ENCODE results near the gene CTBP1.
"Not testable (repeated sequence)": the region's sequence is repeated elsewhere in the genome, so short reads cannot be mapped to it uniquely, and the experiment has no call there.

CTBP1 gene

DNA sequence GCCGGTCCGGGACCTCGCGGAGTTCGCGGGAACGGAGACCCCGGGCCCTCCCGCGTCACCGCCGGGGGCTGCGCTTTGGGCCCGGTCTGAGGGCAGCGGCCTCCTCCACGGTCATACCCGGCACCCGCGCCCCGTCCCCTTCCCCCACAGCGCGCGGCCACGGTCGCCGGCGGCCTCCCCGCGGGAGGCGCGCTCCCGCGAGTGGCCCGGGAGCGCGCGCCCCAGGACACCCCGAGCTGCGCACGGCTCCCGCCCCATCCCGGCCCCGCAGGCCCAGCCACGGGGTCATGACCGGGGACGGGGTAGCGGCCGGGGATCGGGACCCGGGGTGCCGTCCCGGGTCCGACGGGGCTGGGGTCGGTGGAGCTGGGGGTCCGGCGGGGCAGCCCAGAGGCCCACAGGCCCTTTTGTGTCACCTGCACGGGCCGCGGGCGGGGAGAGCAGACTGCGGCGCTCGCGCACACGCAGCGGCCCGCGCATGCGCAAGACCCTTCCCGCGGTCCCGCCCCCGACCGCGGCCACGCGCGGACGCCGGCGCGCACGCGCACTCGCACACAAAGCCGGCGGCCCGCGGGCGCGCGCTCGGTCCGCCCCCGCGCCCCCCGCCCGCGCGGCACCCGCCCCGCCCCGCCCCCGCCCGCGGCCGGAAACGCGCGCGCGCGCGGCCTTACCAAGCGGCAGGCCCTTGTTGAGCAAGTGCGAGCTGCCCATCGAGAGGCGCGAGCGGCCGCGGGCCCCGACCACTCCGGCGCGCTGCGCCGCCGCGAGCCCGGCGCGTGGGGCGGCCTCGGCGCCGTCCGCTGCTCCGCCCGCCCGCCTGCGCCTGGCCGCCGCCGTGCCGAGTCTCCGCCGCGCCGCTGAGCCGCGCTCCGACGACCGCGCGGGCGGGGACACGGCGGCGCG lies at the start of gene CTBP1:
Gene CTBP1 (minus strand): TSS at position 886 of the 903 bp plus-strand sequence. CDS start 7,799 bp downstream, outside the sequence.
- peak; percentile 44 for DNase-seq

DNA sequence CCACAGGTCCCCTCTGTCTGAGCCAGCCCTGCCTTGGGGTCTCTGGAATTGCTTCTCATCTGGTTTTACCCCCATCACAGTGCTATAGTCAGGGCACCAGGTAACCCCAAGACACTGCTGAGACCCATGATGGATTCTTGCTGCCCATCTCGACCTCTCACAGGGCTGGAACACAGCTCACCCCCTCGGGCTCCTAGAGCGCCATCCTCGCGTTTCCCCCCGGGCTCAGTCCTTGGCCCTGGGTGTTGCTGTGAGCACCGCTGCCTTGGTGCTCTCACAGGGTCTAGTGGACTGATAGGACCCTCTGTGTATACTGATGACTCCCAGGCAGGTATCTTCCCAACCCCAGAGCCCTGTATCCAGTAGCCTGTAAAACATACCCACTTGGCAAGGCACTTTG lies 49.5 kb upstream of the CTBP1 start:
- DNase-seq: no peak

GRCh38 chr4:1297456-1298325 lies 48.8 kb upstream of the CTBP1 start:
- DNase-seq: no peak

- no peak for DNase-seq
These were observed 48.1 kb upstream of the CTBP1 start for GRCh38 chr4:1297023-1297395.

DNA sequence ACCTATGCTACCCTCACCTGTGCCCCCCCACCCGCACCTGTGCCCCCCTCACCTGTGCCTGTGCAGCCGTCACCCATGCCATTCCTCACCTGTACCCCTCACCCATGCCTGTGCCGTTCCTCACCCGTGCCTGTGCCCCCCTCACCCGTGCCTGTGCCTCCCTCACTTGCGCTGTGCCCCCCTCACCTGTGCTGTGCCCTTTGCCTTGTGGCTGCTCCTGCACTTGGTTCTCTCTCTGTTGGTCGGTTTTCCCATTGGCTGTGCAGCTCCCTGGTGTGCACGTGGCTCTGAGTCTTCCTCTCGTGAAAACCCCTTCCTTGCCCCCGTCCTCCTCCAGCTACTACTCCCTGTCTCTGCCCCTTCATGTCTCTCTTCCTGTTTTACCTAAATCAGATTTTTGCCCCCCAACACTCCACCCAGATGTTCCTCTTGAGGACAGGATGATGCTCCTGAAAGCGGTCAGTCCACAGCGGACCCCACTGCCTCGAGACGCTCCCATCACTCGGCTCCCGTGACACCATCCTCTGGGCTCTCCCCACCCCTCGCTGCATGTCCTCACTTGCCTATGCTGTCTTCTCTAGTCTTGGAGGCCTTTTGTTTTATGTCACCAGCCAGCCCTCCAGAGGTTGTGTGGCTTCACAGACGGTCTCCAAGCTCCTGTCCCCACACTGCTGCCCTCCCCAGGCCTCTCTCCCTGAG lies 47.5 kb upstream of the CTBP1 start:
- no peak for DNase-seq

GRCh38 chr4:1295405-1296055 lies 46.6 kb upstream of the CTBP1 start:
- DNase-seq: no peak

GRCh38 chr4:1294891-1295290 lies 46.0 kb upstream of the CTBP1 start:
- no peak for DNase-seq

DNA sequence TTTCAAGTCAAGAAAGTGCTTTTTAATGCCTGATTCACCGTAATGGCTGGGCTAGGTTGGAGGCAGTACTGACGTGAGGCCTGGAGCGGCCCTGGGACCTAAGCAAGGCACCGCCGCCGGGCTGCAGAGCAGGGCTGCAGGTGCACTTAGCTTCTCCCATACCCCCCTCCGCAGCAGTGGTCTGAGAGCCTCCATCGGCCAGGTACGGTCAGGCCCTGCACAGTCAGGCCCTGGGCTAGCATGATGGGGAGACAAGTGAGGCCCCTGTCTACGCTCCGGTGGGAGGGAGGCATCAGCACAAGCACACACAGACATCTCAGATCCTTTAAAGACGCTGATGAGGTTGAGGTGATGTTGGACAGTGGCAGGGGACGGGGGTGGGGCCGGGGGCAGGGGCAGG lies 45.5 kb upstream of the CTBP1 start:
- DNase-seq: no peak

GRCh38 chr4:1293991-1294390 lies 45.1 kb upstream of the CTBP1 start:
- DNase-seq: no peak

DNA sequence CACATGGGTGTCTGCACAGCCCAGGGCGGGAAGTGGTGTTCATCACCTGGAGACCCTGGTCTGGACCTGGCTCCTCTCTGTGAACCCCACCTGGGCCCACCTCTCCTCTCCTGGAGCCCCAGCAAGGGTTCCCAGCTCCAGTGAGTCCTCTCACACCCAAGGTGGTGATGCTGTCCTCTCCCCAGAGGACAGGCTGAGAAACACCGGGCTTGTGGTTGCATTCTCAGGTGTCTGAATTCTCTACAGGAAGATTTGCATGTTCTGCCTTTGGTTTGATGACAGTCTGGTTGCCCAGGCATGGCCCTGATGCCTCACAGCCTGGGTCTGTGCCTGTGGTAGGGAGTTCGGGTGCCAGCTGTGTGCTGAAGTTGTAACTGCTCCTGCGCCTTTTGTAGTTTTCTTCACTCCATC lies 44.6 kb upstream of the CTBP1 start:
- DNase-seq: no peak

- not testable (repeated sequence) for DNase-seq
These were observed 43.7 kb upstream of the CTBP1 start for GRCh38 chr4:1292703-1293011.

DNA sequence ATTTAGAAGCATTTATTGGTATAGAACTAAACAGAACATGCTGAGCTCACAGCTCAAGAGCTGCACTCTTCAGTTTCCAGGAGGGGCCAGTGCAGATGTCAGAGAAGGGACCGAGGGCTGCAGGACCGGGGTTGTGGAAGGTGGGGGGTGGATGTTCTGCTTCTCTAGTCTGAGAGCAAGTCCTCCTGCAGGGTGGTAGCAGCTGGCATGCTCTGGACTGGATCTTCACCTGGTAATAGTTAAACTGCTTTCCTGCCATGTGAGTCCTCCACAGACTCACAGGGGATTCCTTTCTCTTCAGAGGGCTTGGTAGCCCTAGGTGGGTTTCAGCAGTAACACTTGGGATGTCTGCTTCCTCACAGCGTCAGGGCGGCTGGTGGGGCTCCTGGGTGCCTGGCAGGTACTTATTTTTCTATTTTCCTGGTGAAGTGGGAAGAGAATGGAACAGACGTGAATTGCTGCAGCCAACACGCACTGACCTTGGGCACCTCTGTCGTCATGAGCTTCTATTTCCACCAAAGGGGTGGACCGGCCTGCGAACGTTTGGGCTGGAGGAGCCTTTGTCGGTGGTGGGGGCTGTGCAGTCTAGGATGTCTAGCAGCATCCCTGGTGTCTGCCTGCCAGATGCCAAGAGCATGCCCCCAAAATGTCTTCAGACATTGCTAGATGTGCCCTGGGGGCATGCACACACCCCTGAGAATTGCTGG lies 43.2 kb upstream of the CTBP1 start:
- DNase-seq: no peak

GRCh38 chr4:1291091-1291490 lies 42.2 kb upstream of the CTBP1 start:
- no peak for DNase-seq

- no peak for DNase-seq
These were observed 41.4 kb upstream of the CTBP1 start for GRCh38 chr4:1290165-1290977.

DNA sequence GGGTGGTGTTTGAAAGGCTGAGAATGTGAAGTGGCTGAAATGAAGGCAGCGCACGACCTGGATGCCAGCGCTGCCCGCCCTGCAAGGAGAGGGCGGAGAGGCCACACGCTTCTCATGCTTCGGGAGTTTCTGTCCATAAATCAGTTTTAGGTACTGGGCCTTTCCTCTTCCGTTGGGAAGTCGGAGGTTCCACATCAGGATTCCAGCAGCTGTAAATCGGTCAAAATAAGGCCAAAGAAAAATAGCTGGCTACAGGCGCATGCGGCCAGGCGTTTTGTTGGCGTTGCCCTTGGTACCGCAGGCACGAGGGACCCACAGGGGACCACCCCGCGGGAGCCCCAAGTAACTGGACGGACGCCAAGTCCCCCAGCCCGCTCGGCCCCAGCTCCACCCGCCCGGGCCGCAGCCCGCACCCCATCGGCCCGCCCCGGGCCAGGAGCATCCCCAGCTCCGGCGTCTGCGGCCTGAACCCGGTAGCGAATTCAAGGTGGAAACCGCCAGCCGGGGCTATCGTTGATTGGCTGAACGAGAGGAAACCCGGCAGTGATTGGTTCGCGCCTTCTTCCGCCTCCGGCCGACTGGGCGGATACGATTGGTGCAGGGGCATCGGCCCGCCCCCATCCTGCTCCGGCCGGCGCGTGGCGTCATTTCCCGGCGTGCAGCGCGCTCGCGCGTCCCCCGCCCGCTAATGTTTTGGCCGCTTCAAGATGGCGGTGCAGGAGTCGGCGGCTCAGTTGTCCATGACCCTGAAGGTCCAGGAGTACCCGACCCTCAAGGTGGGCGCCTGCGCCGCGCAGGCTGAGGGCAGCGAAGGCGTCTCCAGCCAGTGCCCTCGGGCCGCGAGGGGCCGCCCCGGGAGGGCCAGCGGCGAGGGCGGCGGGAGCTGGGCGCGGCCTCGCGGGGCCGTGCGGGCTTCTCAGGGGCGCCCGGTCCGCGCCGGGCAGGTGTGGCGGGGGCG lies 40.6 kb upstream of the CTBP1 start, which contains the start of gene MAEA:
Gene MAEA (plus strand): TSS at position 685 of the 958 bp plus-strand sequence. CDS start 23 bp downstream, at position 708.
- DNase-seq: peak; percentile 66

- DNase-seq: no peak
These were observed 39.9 kb upstream of the CTBP1 start for GRCh38 chr4:1288786-1289185.

DNA sequence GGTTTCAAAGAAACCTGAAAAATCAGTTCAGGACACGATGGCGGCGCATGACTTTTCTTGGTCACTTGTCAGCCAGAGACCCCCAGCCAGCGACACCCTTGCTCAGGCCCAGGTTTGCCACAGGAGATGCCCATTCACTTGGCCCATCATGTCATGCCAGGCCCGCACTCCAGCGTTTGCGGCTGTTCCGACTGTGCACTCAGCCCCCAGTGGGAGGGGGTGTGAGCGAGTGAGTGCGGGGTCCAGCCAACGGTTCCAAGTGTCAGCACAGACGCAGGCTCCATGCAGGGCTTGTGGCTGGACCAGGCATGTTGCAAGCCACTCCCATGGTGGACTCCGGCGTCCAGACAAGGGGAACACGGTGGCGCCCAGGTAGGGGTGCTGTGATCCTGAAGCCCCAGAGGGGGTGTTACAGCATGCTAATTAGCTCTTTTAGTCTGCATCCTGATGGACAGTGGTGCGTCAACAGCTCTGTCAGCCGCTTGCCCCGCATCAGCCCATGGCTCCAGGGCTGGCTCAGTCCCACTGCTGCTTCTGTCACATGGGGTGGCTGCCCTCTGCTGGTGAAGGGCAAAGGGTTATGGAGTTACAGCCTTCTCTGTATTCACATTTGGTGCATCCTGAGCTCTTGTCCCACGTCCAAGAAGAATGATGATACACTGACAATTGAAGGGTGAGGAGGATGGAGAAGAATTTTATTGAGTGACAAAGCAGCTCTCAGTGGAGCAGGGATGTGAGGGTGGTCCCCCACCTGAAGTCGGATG lies 37.0 kb upstream of the CTBP1 start:
- no peak for DNase-seq

DNA sequence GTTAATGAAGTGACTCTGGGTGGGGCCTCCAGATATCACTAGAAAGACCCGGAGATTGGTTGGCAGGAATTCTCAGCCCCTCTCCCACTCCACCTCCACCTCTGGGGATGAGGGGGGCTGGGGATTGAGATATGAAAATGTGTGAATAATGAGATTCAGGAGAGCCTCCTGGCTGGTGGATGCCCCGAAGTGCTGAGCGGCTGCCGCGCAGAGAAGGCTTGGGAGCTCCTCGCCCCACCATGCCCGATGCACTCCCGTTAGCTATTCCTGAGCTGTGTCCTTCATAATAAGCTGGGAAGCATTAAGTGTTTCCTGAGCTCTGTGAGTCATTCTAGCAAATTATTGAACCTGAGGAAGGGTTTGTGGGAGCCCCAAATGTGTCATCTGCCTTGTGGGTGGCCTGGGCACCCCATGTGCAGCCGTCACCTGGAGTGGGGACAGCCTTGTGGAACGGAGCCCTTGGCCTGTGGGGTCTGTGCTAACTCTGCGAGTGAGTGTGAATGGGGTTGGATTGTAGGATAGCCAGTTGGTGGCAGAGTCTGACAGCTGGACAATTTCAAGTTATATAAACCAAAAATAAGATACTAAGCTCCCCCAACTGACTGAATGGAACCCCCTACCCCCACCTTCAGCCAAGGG lies 36.3 kb upstream of the CTBP1 start:
- no peak for DNase-seq

GRCh38 chr4:1283711-1284110 lies 34.8 kb upstream of the CTBP1 start:
- no peak for DNase-seq

All from NCI-H2107 (cell line).